HG03558 (cell line): ENCODE measurements around the gene GALNT5.
"Not testable (repeated sequence)": the region's sequence is repeated elsewhere in the genome, so short reads cannot be mapped to it uniquely, and the experiment has no call there.

Experiments used
- ATAC-seq: cut with Tn5 transposase; IDR thresholded peaks from one replicate; pipeline ENCODE4 v1.9.1; 2021; ENCODE audit warnings: moderate number of reproducible peaks; ENCODE audit not compliant: unreplicated experiment; ENCODE audit errors: extremely low read depth

GALNT5 gene

GRCh38 chr2:157250836-157251235, 6.7 kb upstream of the GALNT5 start:
- no peak for ATAC-seq

GRCh38 chr2:157251932-157252331, 5.6 kb upstream of the GALNT5 start:
- no peak for ATAC-seq

GRCh38 chr2:157252529-157252928, 5.0 kb upstream of the GALNT5 start:
- no peak for ATAC-seq

DNA sequence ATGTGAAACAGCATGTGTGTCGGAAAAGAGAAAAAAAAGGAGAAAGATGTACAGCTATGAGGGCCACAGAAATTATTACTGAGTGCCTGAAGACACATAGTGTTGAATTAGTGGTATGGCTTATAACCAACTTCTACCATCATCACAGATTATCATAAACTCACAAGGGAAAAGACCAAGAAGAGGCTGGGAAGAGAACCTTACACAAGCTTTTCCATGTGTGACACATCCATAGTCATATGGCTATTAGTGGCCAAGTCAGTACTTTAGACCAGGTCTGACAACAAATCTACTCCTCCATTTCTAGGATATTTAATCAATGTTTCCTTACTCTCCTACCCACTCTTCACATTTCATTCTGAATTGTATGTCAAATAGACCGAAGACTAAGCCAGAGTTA, 3.5 kb upstream of the GALNT5 start:
- ATAC-seq: no peak

DNA sequence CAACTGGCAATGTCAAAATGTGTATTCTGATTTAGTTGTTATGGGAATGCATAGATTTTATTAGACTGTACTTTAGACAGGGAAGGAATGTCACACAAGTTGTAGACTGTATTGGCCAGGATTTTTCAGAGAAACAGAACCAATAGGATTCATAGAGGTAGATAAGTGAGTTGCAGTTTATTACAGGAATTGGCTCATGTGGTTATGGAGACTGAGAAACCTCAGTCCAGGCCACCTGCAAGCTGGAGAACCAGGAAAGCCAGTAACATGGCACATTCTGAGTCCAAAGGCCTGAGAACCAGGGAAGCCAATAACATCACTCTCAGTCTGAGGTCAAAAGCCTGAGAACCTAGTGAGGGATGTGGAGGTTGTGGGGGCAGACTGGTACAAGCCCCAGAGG, 1.8 kb upstream of the GALNT5 start:
- ATAC-seq: no peak

DNA sequence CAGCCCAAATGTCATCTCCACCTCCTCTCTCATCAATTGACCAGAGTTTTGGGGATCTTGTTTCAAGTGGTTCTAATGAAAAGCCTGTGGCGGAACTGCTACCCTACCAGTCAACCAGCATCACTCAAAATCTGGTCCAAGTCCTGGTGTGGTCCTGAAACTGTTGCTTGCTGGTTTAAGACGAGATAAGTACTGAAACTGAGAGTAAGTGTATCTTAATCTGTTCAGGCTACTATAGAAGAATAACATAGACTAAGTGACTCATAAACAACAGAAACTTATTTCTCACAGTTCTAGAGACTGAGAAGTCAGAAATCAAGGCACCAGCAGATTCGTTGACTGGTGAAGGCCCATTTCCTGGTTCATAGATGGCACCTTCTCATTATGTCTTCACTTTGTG, 879 bp upstream of the GALNT5 start:
- ATAC-seq: peak; percentile 97

DNA sequence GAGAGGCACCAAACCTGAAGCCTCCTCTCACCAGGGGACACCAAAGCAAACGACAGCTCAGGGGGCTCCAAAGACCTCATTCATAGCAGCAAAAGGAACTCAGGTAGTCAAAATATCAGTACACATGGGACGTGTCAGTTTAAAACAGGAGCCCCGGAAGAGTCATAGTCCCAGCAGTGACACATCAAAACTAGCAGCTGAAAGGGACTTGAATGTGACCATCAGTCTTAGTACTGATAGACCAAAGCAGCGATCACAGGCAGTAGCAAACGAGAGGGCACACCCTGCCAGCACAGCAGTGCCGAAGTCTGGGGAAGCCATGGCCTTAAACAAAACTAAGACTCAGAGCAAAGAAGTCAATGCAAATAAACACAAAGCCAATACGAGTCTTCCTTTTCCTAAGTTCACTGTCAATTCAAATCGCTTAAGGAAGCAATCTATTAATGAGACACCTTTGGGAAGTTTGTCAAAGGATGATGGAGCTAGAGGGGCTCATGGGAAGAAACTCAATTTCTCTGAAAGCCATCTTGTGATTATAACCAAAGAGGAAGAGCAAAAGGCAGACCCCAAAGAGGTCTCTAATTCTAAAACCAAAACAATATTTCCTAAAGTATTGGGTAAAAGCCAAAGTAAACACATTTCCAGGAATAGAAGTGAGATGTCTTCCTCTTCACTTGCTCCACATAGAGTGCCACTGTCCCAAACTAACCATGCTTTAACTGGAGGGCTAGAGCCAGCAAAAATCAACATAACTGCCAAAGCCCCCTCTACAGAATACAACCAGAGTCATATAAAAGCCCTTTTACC, 1.2 kb downstream of the GALNT5 start:
- ATAC-seq: no peak

- no peak for ATAC-seq
Observed at GRCh38 chr2:157259386-157259785, 1.9 kb downstream of the GALNT5 start.

DNA sequence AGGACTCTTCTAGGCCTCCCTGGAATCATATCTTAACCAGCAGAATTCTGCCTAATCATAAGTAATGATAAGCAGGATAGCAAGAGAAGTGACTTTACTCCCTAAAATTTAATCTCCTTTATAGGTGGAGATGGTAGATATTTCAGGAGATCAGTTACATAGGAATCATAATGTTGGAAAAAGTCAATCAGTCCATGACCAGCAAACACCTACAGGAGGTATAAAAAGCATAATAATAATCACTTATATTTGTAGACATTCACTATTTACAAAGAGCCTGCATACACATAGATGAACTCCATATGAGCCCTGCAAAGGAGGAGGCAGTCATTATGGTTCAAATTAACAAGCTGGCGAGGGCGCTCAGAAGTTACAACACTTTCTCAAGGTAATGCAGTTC, 2.5 kb downstream of the GALNT5 start:
- no peak for ATAC-seq

- ATAC-seq: no peak
Observed at GRCh38 chr2:157260533-157261198, 3.2 kb downstream of the GALNT5 start.

DNA sequence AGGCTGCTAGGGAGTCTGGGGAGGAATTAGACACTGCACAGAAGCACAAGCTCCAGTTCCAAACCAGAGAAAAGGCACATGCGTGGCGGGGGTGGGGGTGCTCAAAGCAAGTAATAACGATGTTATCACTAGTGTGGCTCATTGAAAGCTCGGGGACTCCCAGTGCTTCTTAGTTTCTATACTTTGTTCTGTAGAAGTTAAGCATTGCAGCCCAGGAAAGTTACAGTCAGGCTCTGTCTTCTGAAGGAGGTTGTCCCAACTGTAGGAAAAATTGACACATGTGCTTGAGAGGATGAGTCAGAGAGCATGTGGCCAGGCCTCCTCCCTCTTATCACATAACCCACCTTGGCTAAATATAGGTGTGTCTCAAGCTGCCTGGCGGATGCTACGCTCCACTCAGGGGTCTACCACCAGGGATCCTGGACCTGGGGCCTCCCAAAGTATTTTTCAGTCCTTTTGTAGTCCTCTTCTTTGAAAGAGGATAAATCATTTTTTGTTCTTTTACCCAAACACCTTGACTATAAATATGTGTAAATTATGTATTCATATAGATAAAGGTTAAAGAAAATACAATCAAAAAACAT, 3.8 kb downstream of the GALNT5 start:
- no peak for ATAC-seq

- ATAC-seq: no peak
Observed at GRCh38 chr2:157262248-157262647, 4.7 kb downstream of the GALNT5 start.

DNA sequence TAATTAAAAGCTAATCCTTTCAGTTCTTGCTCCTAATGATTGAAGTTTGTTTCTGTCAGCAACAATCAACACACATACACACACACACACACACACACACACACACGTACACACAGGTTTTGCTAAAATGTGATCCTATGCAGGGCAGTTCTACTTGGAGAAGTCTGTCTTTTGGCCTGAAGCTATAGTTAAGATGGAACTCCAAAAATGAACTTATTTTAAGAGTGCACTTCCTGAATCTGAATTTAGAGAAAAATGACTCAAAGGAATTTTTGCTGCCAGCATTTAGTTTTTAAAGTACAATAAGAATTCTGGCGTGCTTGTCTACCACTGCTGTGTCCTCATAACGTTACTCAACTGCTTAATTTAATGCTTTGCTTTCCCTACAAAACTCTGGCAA, 6.6 kb downstream of the GALNT5 start:
- no peak for ATAC-seq

DNA sequence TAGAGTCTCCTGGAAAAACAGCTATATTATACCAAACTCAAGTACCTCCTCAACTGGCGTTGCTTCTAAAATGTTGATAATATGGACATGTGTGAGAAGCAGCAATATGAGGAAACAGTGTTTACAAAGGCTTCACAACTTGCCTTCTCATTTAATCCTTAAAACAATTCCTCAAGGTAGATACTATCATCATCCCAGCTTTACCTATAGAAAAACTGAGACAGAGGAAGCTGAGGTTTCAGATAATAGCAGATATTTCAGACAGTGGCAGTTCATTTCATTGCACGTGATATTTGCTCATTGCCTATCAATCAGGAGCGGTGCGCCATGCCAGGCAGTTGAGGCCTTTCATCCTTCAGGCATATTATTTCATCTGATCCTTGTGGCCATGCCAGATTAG, 8.3 kb downstream of the GALNT5 start:
- ATAC-seq: no peak

- no peak for ATAC-seq
Observed at GRCh38 chr2:157267476-157267875, 10.0 kb downstream of the GALNT5 start.

DNA sequence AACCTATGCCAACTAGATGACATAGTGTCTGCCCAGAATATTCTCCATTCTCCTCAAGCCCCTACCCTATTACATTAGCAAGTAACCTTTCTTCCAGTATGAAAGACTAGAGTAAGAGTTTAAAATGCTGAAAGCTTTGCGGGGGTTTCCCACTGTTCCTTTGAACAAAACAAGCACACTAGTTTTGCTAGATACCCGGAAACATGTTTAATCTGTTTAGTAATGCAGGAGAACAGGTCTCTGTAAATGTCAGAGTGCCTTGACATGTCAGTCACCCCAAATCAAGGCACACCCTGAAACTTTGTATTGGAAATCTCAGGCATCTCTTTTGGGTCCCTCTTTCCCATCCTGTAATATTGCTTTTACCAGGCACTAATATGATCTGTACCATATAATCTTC, 11.6 kb downstream of the GALNT5 start:
- ATAC-seq: no peak

DNA sequence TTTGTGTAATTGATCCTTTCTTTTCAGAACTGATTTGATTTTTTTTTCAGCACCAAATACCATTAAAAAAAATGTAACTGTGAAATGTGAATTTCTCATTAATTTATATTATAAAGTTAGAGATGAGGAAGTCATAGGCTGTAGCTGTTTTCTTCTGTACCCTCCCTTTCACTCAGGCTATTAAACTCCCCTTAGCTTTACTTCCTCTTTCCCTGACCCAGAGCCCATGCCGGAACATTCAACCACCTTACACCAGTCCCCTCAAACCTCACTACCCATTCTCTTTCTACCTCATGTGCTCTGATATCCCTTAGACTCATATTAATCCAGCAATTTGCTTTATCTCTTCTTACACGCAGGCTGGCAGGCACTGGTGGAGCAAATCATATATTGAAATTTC, 12.4 kb downstream of the GALNT5 start:
- ATAC-seq: no peak

DNA sequence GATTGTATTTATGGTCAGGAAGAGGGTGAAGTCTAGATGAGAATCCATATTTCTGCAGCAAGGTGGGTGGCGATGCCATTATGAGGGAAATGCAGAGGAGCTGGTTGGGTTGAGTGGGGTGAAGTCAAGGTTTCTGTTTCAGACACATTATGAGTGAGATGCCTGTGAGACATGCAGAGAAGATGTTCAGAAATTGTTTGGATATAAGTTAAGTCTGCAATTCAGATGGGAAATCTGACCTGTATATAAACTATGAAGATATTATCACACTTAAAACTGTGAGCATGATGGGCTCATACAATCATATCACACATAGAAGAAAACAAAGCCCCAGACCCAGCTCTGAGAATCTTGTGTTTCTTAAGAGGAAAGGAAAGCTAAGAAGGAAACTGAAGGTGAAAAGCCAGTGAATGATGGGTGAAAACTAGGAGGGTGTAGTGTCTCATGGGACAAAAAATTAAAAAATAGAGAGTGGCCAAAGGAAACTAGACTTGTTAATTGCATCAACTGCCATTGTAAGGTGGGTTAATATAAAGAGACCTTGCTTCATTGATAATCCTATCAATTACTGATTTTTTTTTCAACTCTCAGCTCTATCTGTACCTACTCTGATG, 14.2 kb downstream of the GALNT5 start:
- no peak for ATAC-seq

GRCh38 chr2:157279311-157279710, 21.8 kb downstream of the GALNT5 start:
- not testable (repeated sequence) for ATAC-seq

DNA sequence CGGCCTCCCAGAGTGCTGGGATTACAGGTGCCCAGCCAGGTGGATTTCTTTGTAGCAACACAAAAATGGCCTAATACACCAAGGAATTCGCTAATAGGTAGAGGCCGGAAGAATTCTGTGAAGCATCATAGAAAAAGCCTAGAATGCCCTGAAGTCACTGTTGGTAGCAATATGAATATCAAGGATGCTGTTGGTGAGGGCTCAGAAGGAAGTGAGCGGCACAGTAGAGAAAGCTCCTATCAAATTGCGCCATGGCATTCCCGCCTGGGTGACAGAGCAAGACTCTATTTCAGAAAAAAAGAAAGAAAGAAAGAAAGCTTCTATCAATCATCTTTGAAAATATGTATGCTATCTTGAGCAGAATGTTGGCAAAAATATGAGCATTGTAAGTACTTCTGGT, 23.8 kb downstream of the GALNT5 start:
- ATAC-seq: no peak

DNA sequence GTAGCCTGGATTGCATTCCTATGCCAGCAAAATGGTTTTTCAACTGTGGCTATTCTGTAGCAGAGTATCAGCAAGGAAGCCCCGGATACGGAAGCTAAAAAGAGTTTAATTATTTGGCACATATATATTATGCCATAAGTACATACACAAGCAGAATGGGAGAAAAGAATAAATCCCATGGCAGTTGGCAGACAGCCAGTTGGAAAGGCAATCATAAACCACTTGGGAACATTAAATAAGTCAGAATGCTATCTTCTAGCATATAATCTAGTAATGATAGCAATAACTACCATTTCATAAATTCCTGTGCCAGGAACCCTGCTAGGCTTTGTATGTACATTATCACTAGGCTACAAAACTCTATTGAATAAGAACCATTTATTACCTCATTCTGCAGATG, 26.0 kb downstream of the GALNT5 start:
- no peak for ATAC-seq
